Measurements from ENCODE around the gene EPHB1.
"Not testable (repeated sequence)": the region's sequence is repeated elsewhere in the genome, so short reads cannot be mapped to it uniquely, and the experiment has no call there.

Gene EPHB1

GRCh38 chr3:135097276-135097946 lies 302.4 kb downstream of the EPHB1 start:
- no peak for DNase-seq

- no peak for DNase-seq
Observed at GRCh38 chr3:135099734-135100355, 304.8 kb downstream of the EPHB1 start.

GRCh38 chr3:135100366-135100765 lies 305.3 kb downstream of the EPHB1 start:
- no peak for DNase-seq

- DNase-seq = no peak
Observed at GRCh38 chr3:135103917-135104316, 308.9 kb downstream of the EPHB1 start.

- DNase-seq = no peak
Observed at GRCh38 chr3:135106445-135106844, 311.4 kb downstream of the EPHB1 start.

GRCh38 chr3:135107043-135107442 lies 312.0 kb downstream of the EPHB1 start:
- no peak for DNase-seq

GRCh38 chr3:135109681-135110080 lies 314.6 kb downstream of the EPHB1 start:
- DNase-seq = no peak

- DNase-seq = not testable (repeated sequence)
Observed at GRCh38 chr3:135114551-135114950, 319.5 kb downstream of the EPHB1 start.

- DNase-seq = no peak
Observed at GRCh38 chr3:135117977-135118376, 322.9 kb downstream of the EPHB1 start.

GRCh38 chr3:135118792-135119191 lies 323.7 kb downstream of the EPHB1 start:
- no peak for DNase-seq

GRCh38 chr3:135125171-135125801 lies 330.2 kb downstream of the EPHB1 start:
- DNase-seq = no peak

GRCh38 chr3:135127946-135128470 lies 332.9 kb downstream of the EPHB1 start:
- no peak for DNase-seq

- DNase-seq = no peak
Observed at GRCh38 chr3:135128818-135129217, 333.8 kb downstream of the EPHB1 start.

GRCh38 chr3:135131290-135131689 lies 336.2 kb downstream of the EPHB1 start:
- no peak for DNase-seq

GRCh38 chr3:135133905-135134683 lies 339.0 kb downstream of the EPHB1 start:
- DNase-seq = no peak

- no peak for DNase-seq
Observed at GRCh38 chr3:135134684-135135075, 339.6 kb downstream of the EPHB1 start.

GRCh38 chr3:135135445-135135844 lies 340.4 kb downstream of the EPHB1 start:
- no peak for DNase-seq

- no peak for DNase-seq
Observed at GRCh38 chr3:135136361-135137100, 341.5 kb downstream of the EPHB1 start.

GRCh38 chr3:135137296-135137695 lies 342.2 kb downstream of the EPHB1 start:
- DNase-seq = no peak

- no peak for DNase-seq
Observed at GRCh38 chr3:135138776-135139175, 343.7 kb downstream of the EPHB1 start.

GRCh38 chr3:135140591-135140990 lies 345.5 kb downstream of the EPHB1 start:
- no peak for DNase-seq

- no peak for DNase-seq
Observed at GRCh38 chr3:135141160-135141559, 346.1 kb downstream of the EPHB1 start.

- DNase-seq = no peak
Observed at GRCh38 chr3:135141672-135142071, 346.6 kb downstream of the EPHB1 start.
